ENCODE measurements around the gene DPY19L3.
"Not testable (repeated sequence)": the region's sequence is repeated elsewhere in the genome, so short reads cannot be mapped to it uniquely, and the experiment has no call there.

Gene DPY19L3

DNA sequence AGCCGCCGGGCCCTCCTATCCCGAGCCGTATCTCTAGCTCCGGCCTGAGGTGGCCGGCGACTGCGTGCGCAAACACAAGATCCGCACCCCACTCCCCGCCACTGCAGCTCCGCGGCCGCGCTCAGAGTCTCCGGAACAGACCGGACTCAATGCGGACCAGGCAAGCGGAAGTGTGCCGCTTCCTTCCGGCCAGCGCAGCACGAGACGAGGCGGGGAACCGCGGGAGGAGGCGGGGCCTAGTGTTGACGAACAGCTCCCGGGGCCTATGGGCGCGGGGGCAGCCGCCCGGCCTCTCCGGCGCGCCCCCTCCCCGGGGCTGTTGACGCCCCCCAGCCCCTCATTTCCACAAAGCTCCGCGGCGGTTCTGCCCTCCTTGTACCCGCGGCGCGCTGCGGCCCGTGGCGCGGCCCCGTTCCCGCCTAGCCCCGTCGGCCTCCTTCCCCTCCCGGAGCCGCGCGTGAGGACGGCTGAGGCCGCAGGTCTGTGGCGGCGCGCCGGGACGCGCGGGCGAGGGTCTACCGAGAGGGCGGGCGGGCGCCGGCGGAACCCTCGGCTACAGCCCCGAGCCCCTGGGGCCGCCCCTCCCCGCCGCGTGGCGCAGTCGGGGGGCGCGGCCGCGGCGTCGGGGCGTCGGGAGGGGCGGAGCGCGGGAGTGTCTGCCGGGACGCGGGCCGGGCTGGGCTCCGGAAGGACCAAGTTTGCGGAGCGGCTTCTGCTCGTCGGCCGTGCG lies at the start of gene DPY19L3:
DPY19L3 (plus strand) TSS at position 340 of the 730 bp plus-strand sequence. CDS start 2,484 bp downstream, outside the sequence.
- DNase-seq: peak; percentile 80 to 96

GRCh38 chr19:32357720-32358119 lies 47.9 kb upstream of the DPY19L3 start:
- DNase-seq: no peak

- DNase-seq: no peak
Observed at GRCh38 chr19:32358321-32358720, 47.2 kb upstream of the DPY19L3 start.

- DNase-seq: no peak
Observed at GRCh38 chr19:32359581-32359980, 46.0 kb upstream of the DPY19L3 start.

DNA sequence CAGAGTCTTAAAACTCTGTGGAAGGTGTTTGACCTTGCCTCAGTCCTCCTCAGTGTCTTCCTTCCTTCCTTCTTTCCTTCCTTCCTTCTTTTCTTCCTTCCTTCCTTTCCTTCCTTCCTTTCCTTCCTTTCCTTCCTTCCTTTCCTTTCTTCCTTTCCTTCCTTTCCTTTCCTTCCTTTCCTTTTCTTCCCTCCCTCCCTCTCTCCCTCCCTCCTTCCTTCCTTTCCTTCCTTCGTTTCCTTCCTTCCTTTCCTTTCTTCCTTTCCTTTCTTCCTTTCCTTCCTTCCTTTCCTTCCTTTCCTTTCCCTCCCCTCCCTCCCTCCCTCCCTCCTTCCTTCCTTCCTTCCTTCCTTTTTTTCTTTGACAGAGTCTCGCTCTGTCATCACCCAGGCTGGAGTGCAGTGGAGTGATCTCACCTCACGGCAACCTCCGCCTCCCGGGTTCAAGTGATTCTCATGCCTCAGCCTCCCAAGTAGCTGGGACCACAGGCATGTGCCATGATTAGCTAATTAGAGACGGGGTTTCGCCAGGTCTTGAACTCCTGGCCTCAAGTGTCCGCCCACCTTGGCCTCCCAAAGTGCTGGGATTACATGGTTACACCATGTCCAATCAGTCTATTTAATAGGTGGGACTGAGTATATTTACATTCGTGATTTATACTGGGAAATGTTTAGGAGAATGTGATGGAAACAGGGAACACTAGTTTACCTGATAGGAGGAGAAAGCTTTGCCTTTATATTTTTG lies 43.8 kb upstream of the DPY19L3 start:
- DNase-seq: no peak

DNA sequence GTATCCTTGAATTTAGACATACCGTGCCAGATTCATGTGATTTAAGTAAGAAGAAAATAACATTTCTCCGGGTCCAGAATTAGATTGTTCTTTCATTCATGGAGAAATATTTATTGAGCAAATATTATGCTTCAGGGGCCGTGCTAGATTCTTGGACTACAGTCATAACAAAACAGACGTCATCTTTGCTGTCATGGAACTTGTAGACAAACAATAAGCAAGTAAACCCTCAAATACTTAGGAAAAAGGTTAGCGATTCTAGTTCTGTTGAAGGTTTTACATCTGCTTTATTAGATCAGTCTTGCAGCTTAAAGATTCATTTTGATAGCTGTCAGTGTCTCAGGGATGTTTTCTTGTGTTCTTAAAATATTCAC lies 43.3 kb upstream of the DPY19L3 start:
- DNase-seq: no peak

DNA sequence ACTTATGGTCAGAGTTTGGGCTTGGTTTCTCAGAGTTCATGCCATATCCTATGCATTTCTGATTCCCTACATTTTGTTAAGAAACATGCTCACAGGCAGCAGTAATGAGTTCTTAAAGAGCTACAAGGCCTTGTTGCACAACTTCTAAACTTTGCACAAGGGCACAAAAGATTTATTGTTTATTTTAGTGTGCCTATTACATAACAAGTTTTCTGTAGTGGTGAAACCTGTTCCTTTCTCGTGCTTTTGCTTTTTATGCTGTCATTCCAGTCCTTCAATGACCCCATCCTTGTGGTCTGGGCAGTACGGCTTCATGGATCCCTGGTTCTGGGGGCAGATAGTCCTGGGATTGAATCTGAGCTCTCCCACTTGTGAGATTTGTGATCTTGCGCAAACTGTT lies 42.4 kb upstream of the DPY19L3 start:
- DNase-seq: no peak

GRCh38 chr19:32363632-32364031 lies 41.9 kb upstream of the DPY19L3 start:
- no peak for DNase-seq

DNA sequence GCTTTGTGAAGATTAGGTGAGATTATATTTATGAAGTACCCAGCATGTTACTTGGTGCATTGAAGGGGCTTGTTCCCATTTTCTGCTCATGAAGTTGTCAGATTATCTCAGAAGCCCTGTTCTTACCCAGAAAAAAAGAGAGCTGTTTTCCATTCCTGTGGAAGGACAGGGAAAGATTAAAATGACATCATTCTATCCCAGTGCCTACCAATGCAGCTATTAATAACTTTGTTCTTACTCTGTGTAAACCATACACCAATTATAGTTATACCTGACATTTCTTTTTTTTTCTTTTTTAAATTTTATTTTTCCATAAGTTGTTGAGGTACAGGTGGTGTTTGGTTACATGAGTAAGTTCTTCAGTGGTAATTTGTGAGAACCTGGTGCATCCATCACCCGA lies 41.5 kb upstream of the DPY19L3 start:
- no peak for DNase-seq

- no peak for DNase-seq
Observed at GRCh38 chr19:32367063-32367462, 38.5 kb upstream of the DPY19L3 start.

DNA sequence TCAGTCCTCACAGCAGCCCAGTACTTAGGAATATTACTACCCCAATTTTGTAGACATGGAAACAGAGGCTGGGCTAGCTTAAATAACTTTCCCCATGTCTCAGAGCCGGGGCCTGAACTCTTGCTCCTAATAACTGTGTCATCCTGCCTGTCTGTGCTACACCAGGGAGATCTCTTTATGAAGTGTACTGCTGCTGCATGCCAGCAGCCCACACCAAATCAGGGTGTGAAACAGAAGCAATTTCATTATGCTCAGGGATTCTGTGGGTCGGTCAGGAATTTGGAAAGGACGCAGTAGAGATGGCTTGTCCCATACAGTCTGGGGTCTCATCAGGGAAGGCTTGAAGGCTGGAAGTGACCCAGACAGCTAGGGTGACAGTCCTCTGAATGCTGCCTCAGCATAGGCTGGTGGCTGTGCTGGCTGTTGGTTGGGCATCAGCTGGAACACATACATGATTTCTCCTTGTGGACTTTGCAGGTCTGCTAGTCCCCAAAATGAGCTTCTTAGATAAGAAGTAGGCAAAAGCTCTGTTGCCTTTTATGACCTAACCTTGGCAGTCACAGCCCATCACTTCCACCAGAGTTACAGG lies 37.5 kb upstream of the DPY19L3 start:
- no peak for DNase-seq

GRCh38 chr19:32368787-32369186 lies 36.8 kb upstream of the DPY19L3 start:
- no peak for DNase-seq

GRCh38 chr19:32372726-32373517 lies 32.6 kb upstream of the DPY19L3 start:
- DNase-seq: no peak

GRCh38 chr19:32373585-32374295 lies 31.8 kb upstream of the DPY19L3 start:
- peak in 1 of 2 experiments; percentile 42 for DNase-seq

DNA sequence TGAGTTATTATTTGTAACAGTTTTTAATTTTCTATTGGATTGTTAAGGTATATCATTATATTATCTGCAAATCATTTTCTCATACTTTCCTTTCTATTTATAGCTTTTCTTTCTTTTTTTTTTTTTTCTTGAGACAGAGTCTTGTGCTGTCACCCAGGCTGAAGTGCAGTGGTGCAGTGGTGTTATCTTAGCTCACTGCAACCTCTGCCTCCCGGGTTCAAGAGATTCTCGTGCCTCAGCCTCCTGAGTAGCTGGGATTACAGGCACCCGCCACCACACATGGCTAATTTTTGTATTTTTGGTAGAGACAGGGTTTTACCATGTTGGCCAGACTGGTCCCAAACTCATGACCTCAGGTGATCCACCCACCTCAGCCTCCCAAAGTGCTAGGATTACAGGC lies 31.2 kb upstream of the DPY19L3 start:
- DNase-seq: not testable (repeated sequence)

DNA sequence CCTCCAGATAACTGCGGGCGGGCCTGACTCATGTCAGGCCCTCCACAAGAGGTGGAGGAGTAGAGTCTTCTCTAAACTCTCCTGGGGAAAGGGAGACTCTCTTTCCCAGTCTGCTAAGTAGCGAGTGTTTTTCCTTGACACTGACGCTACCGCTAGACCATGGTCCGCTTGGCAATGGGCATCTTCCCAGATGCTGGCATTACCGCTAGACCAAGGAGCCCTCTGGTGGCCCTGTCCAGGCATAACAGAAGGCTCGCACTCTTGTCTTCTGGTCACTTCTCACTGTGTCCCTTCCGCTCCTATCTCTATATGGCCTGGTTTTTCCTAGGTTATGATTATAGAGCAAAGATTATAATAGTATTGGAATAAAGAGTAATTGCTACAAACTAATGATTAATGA lies 28.5 kb upstream of the DPY19L3 start:
- not testable (repeated sequence) for DNase-seq

GRCh38 chr19:32380269-32380668 lies 25.3 kb upstream of the DPY19L3 start:
- DNase-seq: no peak

DNA sequence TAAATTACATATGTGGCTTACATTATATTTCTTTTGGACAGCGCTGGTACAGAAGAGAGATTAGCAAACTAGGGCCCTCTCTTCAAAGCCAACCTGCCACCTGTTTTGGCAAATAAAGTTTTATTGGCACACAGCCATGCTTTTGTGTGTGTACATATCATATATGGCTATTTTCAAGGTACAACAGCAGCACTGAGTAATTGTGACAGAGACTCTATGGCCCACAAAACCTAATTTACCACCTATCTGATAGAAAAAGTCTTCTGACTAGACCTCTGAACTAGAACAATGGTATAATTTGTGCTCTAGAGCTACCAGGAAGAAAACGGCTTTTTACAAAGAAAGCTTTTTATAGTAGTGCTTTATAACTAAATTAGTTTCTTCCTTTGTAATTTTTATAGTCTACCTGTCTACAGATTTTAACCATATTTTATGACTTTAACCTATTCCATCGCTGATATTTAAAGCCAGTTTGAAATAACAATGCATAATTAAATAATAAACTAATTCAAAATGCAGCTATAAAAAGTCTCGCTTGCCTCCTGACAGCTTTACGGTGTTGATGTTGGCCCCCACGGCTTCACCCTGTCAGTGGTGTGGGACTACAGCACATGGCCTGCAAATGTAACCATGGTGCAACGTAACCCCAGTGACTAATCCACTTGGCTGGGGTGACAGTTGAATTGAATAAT lies 17.7 kb upstream of the DPY19L3 start:
- DNase-seq: no peak

DNA sequence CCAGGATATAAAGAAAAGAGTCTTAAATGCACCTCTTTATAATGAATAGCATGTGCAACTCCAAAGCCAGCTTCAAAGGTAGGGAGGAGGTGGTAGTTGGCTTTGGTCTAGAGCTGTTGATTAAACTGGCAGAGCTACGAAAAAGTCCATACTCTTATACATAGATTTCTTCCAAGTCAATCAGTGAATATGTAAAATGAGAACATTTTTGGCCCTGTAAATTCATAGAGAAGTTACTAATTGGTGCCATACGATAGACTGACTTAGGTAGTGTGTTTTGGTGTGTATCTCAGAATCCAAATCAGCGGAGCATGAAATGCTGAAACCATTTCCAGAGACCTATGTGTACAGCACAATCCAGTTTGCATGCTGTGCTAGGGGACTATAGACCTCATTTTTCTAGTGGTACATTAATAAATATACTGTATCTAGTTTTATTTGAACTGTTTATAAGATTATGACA lies 17.1 kb upstream of the DPY19L3 start:
- DNase-seq: no peak

DNA sequence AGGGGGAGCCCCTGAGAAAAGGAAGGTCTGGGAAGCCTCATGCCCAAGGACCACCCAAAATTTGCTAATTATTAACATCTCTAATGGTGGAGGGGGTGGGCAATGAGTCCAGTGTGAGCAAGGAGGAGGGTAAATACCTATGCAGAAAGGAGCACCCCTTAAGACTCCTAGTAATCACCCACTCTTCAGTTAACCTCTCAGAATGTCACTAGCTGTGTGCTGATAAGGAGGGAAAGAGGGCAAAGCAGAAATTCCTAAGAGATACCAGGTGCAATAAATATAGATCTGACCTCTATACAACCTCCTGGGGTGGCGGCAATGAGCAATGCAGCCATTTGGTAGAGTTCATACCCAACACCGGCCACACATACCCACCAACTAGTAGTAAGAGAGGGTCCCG lies 12.7 kb upstream of the DPY19L3 start:
- no peak for DNase-seq

DNA sequence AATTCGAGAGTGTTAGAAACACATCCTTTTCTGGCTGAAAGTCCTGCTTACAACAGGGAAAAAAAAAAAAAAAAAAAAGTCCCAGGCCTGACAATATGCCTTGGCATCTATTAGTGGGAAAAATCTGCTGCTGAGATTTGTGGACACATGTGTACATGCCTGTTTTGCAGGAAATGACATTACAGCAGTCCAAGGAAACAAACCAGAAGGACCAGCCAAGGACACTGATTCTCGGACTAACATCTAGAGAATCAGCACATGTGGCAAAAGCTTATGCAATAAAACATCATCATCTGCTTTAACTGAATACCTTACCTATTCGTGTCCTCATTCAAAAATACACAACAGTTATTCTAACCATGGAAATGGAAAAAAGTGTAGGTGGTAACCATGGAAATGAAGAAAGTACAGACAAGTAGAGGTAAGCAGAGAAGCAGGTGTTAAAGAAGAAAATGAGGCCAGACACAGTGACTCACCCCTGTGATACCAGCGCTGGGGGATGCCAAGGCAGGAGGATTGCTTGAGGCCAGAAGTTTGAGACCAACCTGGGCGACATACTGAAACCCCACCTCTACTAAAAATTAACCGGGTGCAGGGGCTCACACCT lies 9.4 kb upstream of the DPY19L3 start:
- no peak for DNase-seq
